Panc1 (cell line): ENCODE measurements around the gene LBHD1. TPM values are rescaled to one million over a fixed set of nuclear protein-coding genes. Genes with fewer than 3 reads are reported as not detected.
"Not testable (repeated sequence)": the region's sequence is repeated elsewhere in the genome, so short reads cannot be mapped to it uniquely, and the experiment has no call there.

ENCODE experiments used
- ATAC-seq: fragments of 200-7000 bp; cut with Tn5 transposase; 2 replicates; pipeline ENCODE4 v1.9.1; 2020; ENCODE audit warnings: mild to moderate bottlenecking, moderate library complexity
- BruUV-seq: library from RNA; stranded (reverse); fragments of 400-500 nt; replicated peaks from 2 replicates; lab custom pipeline; 2021; lab: Mats Ljungman, UMichigan
- CTCF ChIA-PET: fragments of 300-600 bp; sonication (Branson Sonifier 250); formaldehyde crosslinking; loops from one replicate; lab custom pipeline; 2022; ENCODE audit warnings: antibody characterized with exemption; lab: Charles Lee
- POLR2A ChIA-PET: fragments of 300-600 bp; sonication (Branson Sonifier 250); formaldehyde crosslinking; loops from one replicate; lab custom pipeline; 2022; ENCODE audit warnings: antibody characterized with exemption; lab: Charles Lee
- DNase-seq: peaks from one replicate; pipeline ENCODE4 v3.0.0-alpha.2; 2010; ENCODE audit warnings: low read depth, low spot score
- H3K27ac ChIP-seq: 2 replicates; pipeline ENCODE4 v1.5.1; 2011; ENCODE audit warnings: mild to moderate bottlenecking, low read length, inconsistent platforms
- H3K27me3 ChIP-seq: fragments of 200-500 bp; sonication (Bioruptor generic); 2 replicates; pipeline ENCODE4 v1.6.0; 2014; ENCODE audit warnings: low read length, inconsistent platforms; ENCODE audit not compliant: control insufficient read depth, insufficient read depth
- H3K36me3 ChIP-seq: fragments of 200-500 bp; sonication (Bioruptor generic); 2 replicates; pipeline ENCODE4 v1.5.1; 2014; ENCODE audit warnings: inconsistent platforms, mild to moderate bottlenecking, low read length, moderate library complexity; ENCODE audit not compliant: control insufficient read depth, insufficient read depth
- H3K4me1 ChIP-seq: 2 replicates; pipeline ENCODE4 v1.5.1; 2011; ENCODE audit warnings: inconsistent platforms, mild to moderate bottlenecking, low read length, moderate library complexity; ENCODE audit not compliant: control insufficient read depth, insufficient read depth
- H3K4me3 ChIP-seq, 2 experiments: 2 replicates each; pipeline ENCODE4 v1.5.1; 2011 to 2012; ENCODE audit warnings: low read depth in 2 of 2, low read length in 2 of 2, mild to moderate bottlenecking in 2 of 2, inconsistent platforms in 1 of 2, moderate library complexity in 1 of 2
- H3K9me3 ChIP-seq: fragments of 200-500 bp; sonication (Bioruptor generic); 2 replicates; pipeline ENCODE4 v1.5.1; 2014; ENCODE audit warnings: low read depth, mild to moderate bottlenecking, inconsistent platforms, low read length, moderate library complexity; ENCODE audit not compliant: control insufficient read depth, insufficient read depth
- POLR2AphosphoS5 ChIP-seq: IDR thresholded peaks from 2 replicates; pipeline ENCODE4 v1.6.1; 2012; ENCODE audit warnings: mild to moderate bottlenecking, low read depth, low read length, moderate library complexity
- SIN3A ChIP-seq: IDR thresholded peaks from 2 replicates; pipeline ENCODE4 v1.6.1; 2012; ENCODE audit warnings: low read depth, mild to moderate bottlenecking, low read length, moderate library complexity, borderline replicate concordance; ENCODE audit not compliant: insufficient read depth
- TCF7L2 ChIP-seq: IDR thresholded peaks from 2 replicates; pipeline ENCODE4 v1.6.1; 2011; ENCODE audit warnings: mild to moderate bottlenecking, low read depth, low read length, inconsistent platforms
- in situ Hi-C: cut with HindIII; loops from 2 replicates; pipeline ENCODE4 v1.10.0; 2016; ENCODE audit warnings: low sequenced_read_pairs, low pct_unique_long_range_greater_than_20kb
- intact Hi-C: fragments of 100-400 bp; cut with micrococcal nuclease; formaldehyde crosslinking; loops from one replicate; pipeline ENCODE4 v1.10.0; 2022; ENCODE audit not compliant: unreplicated experiment
- total RNA-seq: library from RNA; stranded (reverse); gene quantifications from one replicate; pipeline ENCODE4 v1.2.1, GENCODE V29; 2021; ENCODE audit not compliant: unreplicated experiment
- TF ChIP-seq, protein P1 (sequence below): fragments of 450-650 bp; IDR thresholded peaks from 2 replicates; pipeline ENCODE4 v1.5.1; 2017; ENCODE audit warnings: mild to moderate bottlenecking
- TF ChIP-seq, protein P2 (sequence below), 2 experiments: IDR thresholded peaks; 2 replicates each; pipeline ENCODE4 v1.6.1; 2011 to 2012; ENCODE audit warnings: low read depth in 2 of 2, control low read depth in 1 of 2, low read length in 1 of 2, mild to moderate bottlenecking in 1 of 2, moderate library complexity in 1 of 2; ENCODE audit not compliant: insufficient read depth in 1 of 2

Gene LBHD1
- total RNA-seq, 1 experiment from 2014 or later, result 15.5 TPM

DNA sequence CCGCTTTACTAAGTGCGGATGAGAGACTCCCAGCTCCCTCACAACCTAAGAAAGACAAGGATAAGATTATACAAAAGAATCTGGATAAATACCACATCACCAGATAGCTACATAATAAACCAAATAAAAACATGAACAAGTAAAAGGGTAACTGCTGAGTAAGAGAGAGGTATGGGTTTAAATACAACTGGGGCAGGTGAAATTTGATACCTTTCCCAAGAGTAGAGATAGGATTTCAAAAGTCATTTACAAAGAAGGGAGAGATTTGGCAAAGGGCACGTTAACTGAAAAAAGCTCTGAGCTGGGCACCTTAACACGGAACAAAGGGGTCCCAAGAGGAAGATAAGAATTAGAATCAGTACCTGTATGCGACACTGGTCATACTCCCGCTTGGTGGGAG, 5.1 kb upstream of the LBHD1 start:
- in situ Hi-C loops, result no loop called here
- no peak for TF ChIP-seq SIN3A
- TF ChIP-seq, protein P1, sequence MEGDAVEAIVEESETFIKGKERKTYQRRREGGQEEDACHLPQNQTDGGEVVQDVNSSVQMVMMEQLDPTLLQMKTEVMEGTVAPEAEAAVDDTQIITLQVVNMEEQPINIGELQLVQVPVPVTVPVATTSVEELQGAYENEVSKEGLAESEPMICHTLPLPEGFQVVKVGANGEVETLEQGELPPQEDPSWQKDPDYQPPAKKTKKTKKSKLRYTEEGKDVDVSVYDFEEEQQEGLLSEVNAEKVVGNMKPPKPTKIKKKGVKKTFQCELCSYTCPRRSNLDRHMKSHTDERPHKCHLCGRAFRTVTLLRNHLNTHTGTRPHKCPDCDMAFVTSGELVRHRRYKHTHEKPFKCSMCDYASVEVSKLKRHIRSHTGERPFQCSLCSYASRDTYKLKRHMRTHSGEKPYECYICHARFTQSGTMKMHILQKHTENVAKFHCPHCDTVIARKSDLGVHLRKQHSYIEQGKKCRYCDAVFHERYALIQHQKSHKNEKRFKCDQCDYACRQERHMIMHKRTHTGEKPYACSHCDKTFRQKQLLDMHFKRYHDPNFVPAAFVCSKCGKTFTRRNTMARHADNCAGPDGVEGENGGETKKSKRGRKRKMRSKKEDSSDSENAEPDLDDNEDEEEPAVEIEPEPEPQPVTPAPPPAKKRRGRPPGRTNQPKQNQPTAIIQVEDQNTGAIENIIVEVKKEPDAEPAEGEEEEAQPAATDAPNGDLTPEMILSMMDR, result no peak
- Histone ChIP-seq H3K9me3 (no peaks in the 10 kb centered on the region), H3K4me3 (no peak overlapping the region; a peak in 1 of 4 replicates), H3K4me1 (peaks cover 19% of the 10 kb centered on the region), H3K27ac (no peak overlapping the region), H3K36me3 (no peaks in the 10 kb centered on the region; the same call in 1 of the 2 replicates), H3K27me3 (no peaks in the 10 kb centered on the region)
- ChIA-PET CTCF (no interaction called here), POLR2A (interaction anchor here (1.4 kb wide), 1 partner anchor 10 kb away, joined by 4 read pairs; no protein-coding TSS in a partner anchor)
- BruUV-seq, result no TSS peak
- intact Hi-C loops, result no loop called here
- DNase-seq, result no peak
- ATAC-seq, result no peak

DNA sequence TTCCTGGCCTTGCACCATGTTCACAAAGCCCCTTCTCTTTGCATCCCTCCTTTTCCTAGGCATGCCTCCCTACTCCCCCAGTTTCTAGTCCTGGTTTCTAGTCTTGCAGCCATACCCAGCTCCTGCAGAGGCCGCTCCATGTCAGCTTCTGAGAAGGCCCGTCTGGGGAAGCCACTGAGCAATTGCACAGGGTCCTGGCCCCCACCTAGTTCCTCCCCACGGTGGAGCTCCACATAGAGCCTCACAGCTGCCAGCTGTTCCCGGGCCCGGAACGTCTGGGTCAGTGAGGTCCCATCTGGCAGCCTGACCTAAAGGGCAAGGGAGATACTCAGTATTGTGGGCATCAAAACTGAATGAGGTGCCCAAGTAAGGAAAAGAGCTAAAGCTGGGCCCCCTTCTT, 4.6 kb upstream of the LBHD1 start:
- Histone ChIP-seq H3K27ac (no peak overlapping the region), H3K4me3 (no peak overlapping the region), H3K27me3 (no peaks in the 10 kb centered on the region), H3K36me3 (no peaks in the 10 kb centered on the region; the same call in 1 of the 2 replicates), H3K4me1 (peaks cover 19% of the 10 kb centered on the region), H3K9me3 (no peaks in the 10 kb centered on the region)
- in situ Hi-C loops, result no loop called here
- POLR2A ChIA-PET, result interaction anchor here (1.4 kb wide), 1 partner anchor 10 kb away, joined by 4 read pairs; no protein-coding TSS in a partner anchor
- CTCF ChIA-PET, result no interaction called here
- no TSS peak for BruUV-seq
- ATAC-seq, result no peak
- intact Hi-C loops, result no loop called here
- DNase-seq, result no peak
- TF ChIP-seq TCF7L2 (no peak), POLR2AphosphoS5 (no peak), SIN3A (no peak)
- TF ChIP-seq, protein P2, sequence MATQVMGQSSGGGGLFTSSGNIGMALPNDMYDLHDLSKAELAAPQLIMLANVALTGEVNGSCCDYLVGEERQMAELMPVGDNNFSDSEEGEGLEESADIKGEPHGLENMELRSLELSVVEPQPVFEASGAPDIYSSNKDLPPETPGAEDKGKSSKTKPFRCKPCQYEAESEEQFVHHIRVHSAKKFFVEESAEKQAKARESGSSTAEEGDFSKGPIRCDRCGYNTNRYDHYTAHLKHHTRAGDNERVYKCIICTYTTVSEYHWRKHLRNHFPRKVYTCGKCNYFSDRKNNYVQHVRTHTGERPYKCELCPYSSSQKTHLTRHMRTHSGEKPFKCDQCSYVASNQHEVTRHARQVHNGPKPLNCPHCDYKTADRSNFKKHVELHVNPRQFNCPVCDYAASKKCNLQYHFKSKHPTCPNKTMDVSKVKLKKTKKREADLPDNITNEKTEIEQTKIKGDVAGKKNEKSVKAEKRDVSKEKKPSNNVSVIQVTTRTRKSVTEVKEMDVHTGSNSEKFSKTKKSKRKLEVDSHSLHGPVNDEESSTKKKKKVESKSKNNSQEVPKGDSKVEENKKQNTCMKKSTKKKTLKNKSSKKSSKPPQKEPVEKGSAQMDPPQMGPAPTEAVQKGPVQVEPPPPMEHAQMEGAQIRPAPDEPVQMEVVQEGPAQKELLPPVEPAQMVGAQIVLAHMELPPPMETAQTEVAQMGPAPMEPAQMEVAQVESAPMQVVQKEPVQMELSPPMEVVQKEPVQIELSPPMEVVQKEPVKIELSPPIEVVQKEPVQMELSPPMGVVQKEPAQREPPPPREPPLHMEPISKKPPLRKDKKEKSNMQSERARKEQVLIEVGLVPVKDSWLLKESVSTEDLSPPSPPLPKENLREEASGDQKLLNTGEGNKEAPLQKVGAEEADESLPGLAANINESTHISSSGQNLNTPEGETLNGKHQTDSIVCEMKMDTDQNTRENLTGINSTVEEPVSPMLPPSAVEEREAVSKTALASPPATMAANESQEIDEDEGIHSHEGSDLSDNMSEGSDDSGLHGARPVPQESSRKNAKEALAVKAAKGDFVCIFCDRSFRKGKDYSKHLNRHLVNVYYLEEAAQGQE (IDR thresholded peaks at IDR 0.05; ENCODE audit: insufficient read depth in 1 of 2, low read depth in 2 of 2, low read length in 1 of 2), result no peak
- TF ChIP-seq, protein P1, result no peak

DNA sequence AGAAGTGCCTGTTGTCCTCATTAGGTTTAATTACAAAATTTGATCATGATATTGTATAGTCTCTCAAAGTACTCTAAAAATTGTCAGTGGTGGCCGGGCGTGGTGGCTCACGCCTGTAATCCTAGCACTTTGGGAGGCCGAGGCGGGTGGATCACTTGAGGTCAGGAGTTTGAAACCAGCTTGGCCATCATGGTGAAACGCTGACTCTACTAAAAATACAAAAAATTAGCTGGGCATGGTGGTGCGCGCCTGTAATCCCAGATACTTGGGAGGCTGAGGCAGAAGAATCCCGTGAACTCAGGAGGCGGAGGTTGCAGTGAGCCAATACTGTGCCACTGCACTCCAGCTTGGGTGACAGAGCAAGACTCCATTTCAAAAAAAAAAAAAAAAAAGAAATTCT, 3.3 kb upstream of the LBHD1 start:
- intact Hi-C loops, in situ Hi-C loops, BruUV-seq, CTCF ChIA-PET, ATAC-seq, H3K4me3 ChIP-seq, H3K9me3 ChIP-seq, DNase-seq, H3K27ac ChIP-seq, H3K36me3 ChIP-seq, H3K27me3 ChIP-seq: not testable (repeated sequence)
- H3K4me1 ChIP-seq, result peaks cover 19% of the 10 kb centered on the region
- POLR2A ChIA-PET, result interaction anchor here (0.6 kb wide), 1 partner anchor 8 kb away, joined by 3 read pairs; no protein-coding TSS in a partner anchor
